Lower lobe of right lung (tissue), 2 donors: Measurements from ENCODE around the gene MEX3D. TPM values are rescaled to one million over a fixed set of nuclear protein-coding genes. Genes with fewer than 3 reads are reported as not detected.

Experiments
- ATAC-seq, 2 donors: fragments of 200-7000 bp; cut with Tn5 transposase; one replicate each; pipeline ENCODE4 v1.9.1; 2020 to 2022; ENCODE audit warnings: mild to moderate bottlenecking in 2 of 2, moderate library complexity in 2 of 2
- DNase-seq: peaks from one replicate; pipeline ENCODE4 v3.0.0-alpha.2; 2020
- H3K27ac ChIP-seq: fragments of 200-600 bp; one replicate; pipeline ENCODE4 v1.8.0; 2022
- H3K27me3 ChIP-seq: fragments of 200-600 bp; one replicate; pipeline ENCODE4 v1.8.0; 2022; ENCODE audit warnings: low read depth
- H3K36me3 ChIP-seq: fragments of 200-600 bp; one replicate; pipeline ENCODE4 v1.8.0; 2022; ENCODE audit warnings: mild to moderate bottlenecking
- H3K4me1 ChIP-seq: fragments of 200-600 bp; one replicate; pipeline ENCODE4 v1.8.0; 2022
- H3K4me3 ChIP-seq: fragments of 200-600 bp; one replicate; pipeline ENCODE4 v1.8.0; 2022; ENCODE audit warnings: mild to moderate bottlenecking
- H3K9me3 ChIP-seq: fragments of 200-600 bp; one replicate; pipeline ENCODE4 v1.8.0; 2022
- CTCF ChIP-seq: fragments of 200-600 bp; IDR thresholded peaks from one replicate; pipeline ENCODE4 v1.8.0; 2022; ENCODE audit warnings: antibody characterized with exemption, mild to moderate bottlenecking
- intact Hi-C: fragments of 100-400 bp; cut with DNase I; formaldehyde crosslinking; loops from one replicate; pipeline ENCODE4 v1.11.0; 2022
- total RNA-seq: library from RNA; stranded (reverse); fragmentation: NEBNext Ultra II Directional; extraction: Animal tissue kit (Norgen Biotek cat#: 25700); gene quantifications from one replicate; pipeline ENCODE4 v1.2.1, GENCODE V29; 2021
- donor health status: DM: no; HTN: yes; CAD: no; lungs with severe emphysema.

Gene MEX3D
- total RNA-seq, 1 donor from 2014 or later = 18.5 TPM

GRCh38 chr19:1567848-1568227, 287 bp downstream of the MEX3D start:
- ATAC-seq (no peak), DNase-seq (no peak)
- no peaks in the 10 kb centered on the region for H3K36me3 ChIP-seq
- no peak for TF ChIP-seq CTCF
- no peak overlapping the region for H3K4me3 ChIP-seq
- no peaks in the 10 kb centered on the region for H3K27me3 ChIP-seq
- H3K27ac ChIP-seq = no peak overlapping the region
- peaks cover 14% of the 10 kb centered on the region for H3K4me1 ChIP-seq
- no peaks in the 10 kb centered on the region for H3K9me3 ChIP-seq
- intact Hi-C loops = no loop called here

GRCh38 chr19:1567116-1567847, 843 bp downstream of the MEX3D start:
- Histone ChIP-seq H3K4me1 (peaks cover 14% of the 10 kb centered on the region), H3K27ac (peak overlapping the region; percentile 82), H3K4me3 (peak overlapping the region; percentile 73), H3K27me3 (no peaks in the 10 kb centered on the region), H3K36me3 (no peaks in the 10 kb centered on the region), H3K9me3 (no peaks in the 10 kb centered on the region)
- ATAC-seq (peak in 1 of 2 donors; percentile 22), DNase-seq (no peak)
- intact Hi-C loops = no loop called here
- TF ChIP-seq CTCF = no peak

GRCh38 chr19:1566392-1567115, 1.6 kb downstream of the MEX3D start:
- DNase-seq (peak; percentile 76), ATAC-seq (peak; percentile 84 to 91)
- H3K27ac ChIP-seq = peak overlapping the region; percentile 82
- TF ChIP-seq CTCF = no peak
- peaks cover 14% of the 10 kb centered on the region for H3K4me1 ChIP-seq
- intact Hi-C loops = no loop called here
- H3K9me3 ChIP-seq = no peaks in the 10 kb centered on the region
- H3K4me3 ChIP-seq = peak overlapping the region; percentile 73
- no peaks in the 10 kb centered on the region for H3K36me3 ChIP-seq
- no peaks in the 10 kb centered on the region for H3K27me3 ChIP-seq

- Histone ChIP-seq H3K9me3 (no peaks in the 10 kb centered on the region), H3K4me3 (no peak overlapping the region), H3K27ac (no peak overlapping the region), H3K36me3 (no peaks in the 10 kb centered on the region), H3K27me3 (no peaks in the 10 kb centered on the region), H3K4me1 (peaks cover 10% of the 10 kb centered on the region)
- no peak for ATAC-seq
- no peak for DNase-seq
- TF ChIP-seq CTCF = no peak
- intact Hi-C loops = no loop called here
Measured at GRCh38 chr19:1563251-1563650, 4.9 kb downstream of the MEX3D start.

GRCh38 chr19:1561236-1561842, 6.8 kb downstream of the MEX3D start:
- ATAC-seq = no peak
- no peak for DNase-seq

More at GRCh38 chr19:1561236-1561842, 6.8 kb downstream of the MEX3D start:
- intact Hi-C loops = no loop called here
- no peaks in the 10 kb centered on the region for H3K36me3 ChIP-seq
- H3K27ac ChIP-seq = no peak overlapping the region
- TF ChIP-seq CTCF = no peak
- H3K9me3 ChIP-seq = no peaks in the 10 kb centered on the region
- peaks cover 10% of the 10 kb centered on the region for H3K4me1 ChIP-seq
- H3K4me3 ChIP-seq = no peak overlapping the region
- no peaks in the 10 kb centered on the region for H3K27me3 ChIP-seq
